Measurements from ENCODE around the gene WARS2.

Gene WARS2

DNA sequence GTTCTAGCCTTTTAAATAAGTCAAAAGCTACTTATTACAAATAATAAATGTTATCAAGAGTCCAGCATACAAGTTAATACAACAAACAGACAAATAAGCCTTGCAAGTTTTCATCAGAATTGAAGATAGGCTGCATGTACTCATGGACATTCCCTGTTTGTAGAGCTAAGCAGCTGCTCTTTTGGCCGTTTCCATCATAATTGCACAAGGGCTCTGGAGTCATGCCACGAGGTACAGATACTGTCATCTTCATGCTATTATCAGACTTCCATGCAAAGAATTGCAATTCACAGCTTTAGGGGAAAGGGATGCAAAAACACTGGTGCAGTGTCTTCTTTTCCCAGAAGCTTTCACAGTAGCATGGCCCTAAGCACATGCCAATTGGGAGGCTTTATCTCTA, 99.5 kb downstream of the WARS2 start:
- TF ChIP-seq, protein P1, sequence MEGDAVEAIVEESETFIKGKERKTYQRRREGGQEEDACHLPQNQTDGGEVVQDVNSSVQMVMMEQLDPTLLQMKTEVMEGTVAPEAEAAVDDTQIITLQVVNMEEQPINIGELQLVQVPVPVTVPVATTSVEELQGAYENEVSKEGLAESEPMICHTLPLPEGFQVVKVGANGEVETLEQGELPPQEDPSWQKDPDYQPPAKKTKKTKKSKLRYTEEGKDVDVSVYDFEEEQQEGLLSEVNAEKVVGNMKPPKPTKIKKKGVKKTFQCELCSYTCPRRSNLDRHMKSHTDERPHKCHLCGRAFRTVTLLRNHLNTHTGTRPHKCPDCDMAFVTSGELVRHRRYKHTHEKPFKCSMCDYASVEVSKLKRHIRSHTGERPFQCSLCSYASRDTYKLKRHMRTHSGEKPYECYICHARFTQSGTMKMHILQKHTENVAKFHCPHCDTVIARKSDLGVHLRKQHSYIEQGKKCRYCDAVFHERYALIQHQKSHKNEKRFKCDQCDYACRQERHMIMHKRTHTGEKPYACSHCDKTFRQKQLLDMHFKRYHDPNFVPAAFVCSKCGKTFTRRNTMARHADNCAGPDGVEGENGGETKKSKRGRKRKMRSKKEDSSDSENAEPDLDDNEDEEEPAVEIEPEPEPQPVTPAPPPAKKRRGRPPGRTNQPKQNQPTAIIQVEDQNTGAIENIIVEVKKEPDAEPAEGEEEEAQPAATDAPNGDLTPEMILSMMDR (conservative IDR thresholded peaks at IDR 0.05; ENCODE audit: low read length): no peak
- peak; percentile 78 for DNase-seq (ENCODE audit: low read depth)

DNA sequence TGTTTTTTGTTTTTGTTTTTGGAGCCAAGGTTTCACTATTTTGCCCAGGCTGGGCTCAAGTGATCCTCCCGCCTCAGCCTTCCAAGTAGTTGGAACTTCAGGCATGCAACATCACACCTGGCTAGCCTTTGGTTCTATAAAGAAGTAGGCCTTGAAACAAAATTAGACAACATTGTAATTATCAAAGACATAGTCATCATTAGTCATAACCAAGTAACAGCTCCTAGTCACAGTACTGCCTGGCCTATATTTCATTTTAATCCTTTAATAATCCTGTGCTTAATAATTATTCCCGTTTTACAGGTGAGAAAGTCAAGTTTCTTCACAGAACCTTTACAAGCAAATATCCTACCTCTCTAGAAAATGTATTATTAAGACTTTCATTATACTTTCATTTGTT, 100.0 kb downstream of the WARS2 start:
- TF ChIP-seq, protein P1 (conservative IDR thresholded peaks at IDR 0.05; ENCODE audit: low read length): no peak
- no peak for DNase-seq (ENCODE audit: low read depth)

More for the DNA sequence above, 99.5 kb downstream of the WARS2 start:
- H3K4me3 ChIP-seq (ENCODE audit: low read length): no peak overlapping the region

DNA sequence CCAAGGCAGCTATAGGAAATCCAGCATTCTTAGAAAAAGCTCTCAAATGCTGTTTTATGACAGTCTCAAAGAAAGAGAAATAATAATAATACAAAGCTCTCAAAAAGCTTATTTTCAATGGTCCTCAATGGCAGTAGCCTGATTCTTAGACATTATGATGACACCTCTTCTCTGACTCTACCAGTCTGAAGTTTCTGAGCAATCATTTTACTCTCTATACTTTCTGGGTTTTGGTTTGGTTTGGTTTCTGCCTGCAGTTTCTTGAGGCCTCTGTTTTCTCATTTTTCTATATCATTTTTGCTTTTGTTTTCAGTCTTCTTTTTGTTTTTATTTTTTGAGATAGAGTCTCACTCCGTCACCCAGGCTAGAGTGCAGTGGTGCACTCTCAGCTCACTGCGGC, 102.1 kb downstream of the WARS2 start:
- H3K4me3 ChIP-seq (ENCODE audit: low read length): no peak overlapping the region
- no peak for DNase-seq (ENCODE audit: low read depth)
- TF ChIP-seq, protein P1 (conservative IDR thresholded peaks at IDR 0.05; ENCODE audit: low read length): no peak

More for the DNA sequence above, 100.0 kb downstream of the WARS2 start:
- no peak overlapping the region for H3K4me3 ChIP-seq (ENCODE audit: low read length)

DNA sequence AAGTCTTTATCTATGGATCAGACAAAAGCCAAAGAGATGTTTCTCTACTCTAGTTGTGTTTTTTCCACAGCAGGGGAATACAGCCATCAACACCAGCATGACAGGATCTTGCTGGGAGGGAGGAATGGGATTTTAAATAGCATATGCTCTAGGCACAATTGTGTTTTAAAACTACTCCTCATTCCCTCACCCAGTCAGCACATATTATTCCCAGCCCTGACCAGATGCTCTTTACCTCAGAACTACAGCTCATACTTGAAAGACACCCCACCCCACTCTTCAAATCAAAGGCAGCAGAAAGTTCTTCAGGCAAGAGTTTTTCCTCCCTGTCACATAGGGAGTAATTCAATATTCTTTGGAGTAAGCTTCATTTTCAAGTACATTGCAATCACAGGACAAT, 106.1 kb downstream of the WARS2 start:
- no peak for DNase-seq (ENCODE audit: low read depth)
- no peak overlapping the region for H3K4me3 ChIP-seq (ENCODE audit: low read length)
- TF ChIP-seq, protein P1 (conservative IDR thresholded peaks at IDR 0.05; ENCODE audit: low read length): no peak

DNA sequence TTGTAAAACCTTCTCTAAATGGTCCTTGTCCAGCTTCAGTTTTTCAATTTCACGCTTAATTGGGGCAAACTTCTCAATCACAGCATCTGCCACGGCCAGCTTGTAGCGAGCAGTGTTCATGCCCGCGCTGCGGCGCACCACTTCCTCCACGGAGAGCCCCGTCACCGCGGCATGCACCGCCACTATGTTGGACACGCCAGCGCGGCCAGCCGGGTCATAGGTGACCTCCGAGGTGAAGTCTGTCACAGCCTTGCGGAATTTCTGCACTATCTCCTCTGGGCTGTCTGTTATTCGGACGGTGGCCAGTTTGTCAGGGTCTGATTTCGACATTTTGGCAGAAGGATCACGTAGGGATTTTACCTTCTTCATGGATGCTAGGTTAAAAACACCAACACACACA, 107.5 kb downstream of the WARS2 start:
- TF ChIP-seq, protein P1 (conservative IDR thresholded peaks at IDR 0.05; ENCODE audit: low read length): no peak
- H3K4me3 ChIP-seq (ENCODE audit: low read length): no peak overlapping the region

DNA sequence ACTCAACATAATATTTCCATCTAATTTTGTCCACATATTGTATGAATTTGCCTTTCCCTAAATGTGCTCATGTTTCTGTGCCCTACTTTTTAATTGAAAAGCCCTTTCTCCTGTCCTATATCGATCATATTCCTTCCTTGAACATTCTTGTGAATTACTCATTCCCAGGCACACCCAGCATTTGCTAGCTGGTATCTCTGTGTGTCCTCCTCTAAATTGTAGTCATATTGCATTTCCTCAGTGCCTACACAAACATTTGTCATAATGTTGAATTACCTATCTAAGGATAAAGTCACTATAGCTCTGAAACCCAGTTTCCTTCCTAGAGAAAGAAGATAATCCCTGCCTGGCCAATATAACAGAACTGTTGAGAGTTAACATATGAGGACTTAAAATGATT, 112.7 kb downstream of the WARS2 start:
- TF ChIP-seq, protein P1 (conservative IDR thresholded peaks at IDR 0.05; ENCODE audit: low read length): no peak
- H3K4me3 ChIP-seq (ENCODE audit: low read length): no peak overlapping the region
- DNase-seq (ENCODE audit: low read depth): no peak

More for the DNA sequence above, 107.5 kb downstream of the WARS2 start:
- DNase-seq (ENCODE audit: low read depth): no peak

DNA sequence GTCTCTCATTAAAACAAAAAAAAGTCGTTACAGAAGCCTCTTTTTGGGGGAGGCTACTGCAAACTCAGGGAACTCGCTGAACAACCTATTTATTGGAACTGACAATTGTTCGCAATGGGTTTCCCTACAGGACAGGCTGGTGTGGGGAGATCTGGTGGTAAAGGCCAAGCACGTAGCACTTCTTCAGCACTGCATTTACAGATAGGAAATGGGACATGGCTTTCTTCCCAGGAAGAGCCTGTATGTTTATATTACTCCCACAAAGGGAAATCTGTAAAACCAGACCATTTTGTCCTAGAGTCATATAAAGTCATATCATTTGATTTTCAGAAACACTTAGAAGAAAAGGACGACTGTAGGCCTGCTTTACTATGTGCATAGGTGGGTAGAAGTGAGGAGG, 113.5 kb downstream of the WARS2 start:
- TF ChIP-seq, protein P1 (conservative IDR thresholded peaks at IDR 0.05; ENCODE audit: low read length): no peak
- no peak for DNase-seq (ENCODE audit: low read depth)
- H3K4me3 ChIP-seq (ENCODE audit: low read length): no peak overlapping the region

Measured in AG10803 (cell line).